ENCODE measurements around the gene MGAT4C.

GRCh38 chr12:86091681-86092080 is 164.5 kb downstream of the MGAT4C start:
- TF ChIP-seq POLR2AphosphoS5 (IDR thresholded peaks at IDR 0.05; ENCODE audit: low read depth, low read length) = no peak
- no peak for TF ChIP-seq TAF1 (IDR thresholded peaks at IDR 0.05; ENCODE audit: low read depth, low read length)
- no peak for TF ChIP-seq CTCF (IDR thresholded peaks at IDR 0.05; ENCODE audit: control extremely low read depth in 1 of 3, insufficient read depth in 1 of 3, low read depth in 1 of 3, low read length in 3 of 3)
- TF ChIP-seq EZH2 (IDR thresholded peaks at IDR 0.05; ENCODE audit: low read depth, low read length, severe bottlenecking) = no peak
- no peak for TF ChIP-seq GABPA (IDR thresholded peaks at IDR 0.05; ENCODE audit: borderline replicate concordance, insufficient read depth, low read length)
- no peak for TF ChIP-seq SP1 (IDR thresholded peaks at IDR 0.05; ENCODE audit: low read depth, low read length)
- no peak for TF ChIP-seq SIRT6 (IDR thresholded peaks at IDR 0.05; ENCODE audit: low read length)
- TF ChIP-seq MAX (IDR thresholded peaks at IDR 0.05) = no peak
- no peak for TF ChIP-seq BRCA1 (IDR thresholded peaks at IDR 0.05; ENCODE audit: low read depth, low read length)
- TF ChIP-seq SUZ12 (IDR thresholded peaks at IDR 0.05; ENCODE audit: low read length) = no peak
- TF ChIP-seq RAD21 (IDR thresholded peaks at IDR 0.05 in 1 of 2, conservative IDR thresholded peaks at IDR 0.05 in 1 of 2; ENCODE audit: low read depth in 2 of 2, low read length in 2 of 2) = no peak

All from H1 (cell line).